Fibroblast of villous mesenchyme (primary cell): ENCODE results near the gene RLN3. TPM values are rescaled to one million over a fixed set of nuclear protein-coding genes. Genes with fewer than 3 reads are reported as not detected.

Experiments used
- DNase-seq: peaks from one replicate; pipeline ENCODE4 v3.0.0-alpha.2; 2010; ENCODE audit warnings: low read depth
- H3K4me3 ChIP-seq: 2 replicates; pipeline ENCODE4 v1.5.1; 2011; ENCODE audit warnings: low read depth, mild to moderate bottlenecking, low read length
- CTCF ChIP-seq: IDR thresholded peaks from 2 replicates; pipeline ENCODE4 v1.5.1; 2012; ENCODE audit warnings: low read depth, mild to moderate bottlenecking, low read length; ENCODE audit not compliant: insufficient read depth
- total RNA-seq: library from RNA; depleted of rRNA; stranded (reverse); fragments of >200 nt; gene quantifications from 2 replicates; pipeline ENCODE4 v1.2.3, GENCODE V29; 2012

RLN3 gene
- total RNA-seq, 1 donor, result not detected

DNA sequence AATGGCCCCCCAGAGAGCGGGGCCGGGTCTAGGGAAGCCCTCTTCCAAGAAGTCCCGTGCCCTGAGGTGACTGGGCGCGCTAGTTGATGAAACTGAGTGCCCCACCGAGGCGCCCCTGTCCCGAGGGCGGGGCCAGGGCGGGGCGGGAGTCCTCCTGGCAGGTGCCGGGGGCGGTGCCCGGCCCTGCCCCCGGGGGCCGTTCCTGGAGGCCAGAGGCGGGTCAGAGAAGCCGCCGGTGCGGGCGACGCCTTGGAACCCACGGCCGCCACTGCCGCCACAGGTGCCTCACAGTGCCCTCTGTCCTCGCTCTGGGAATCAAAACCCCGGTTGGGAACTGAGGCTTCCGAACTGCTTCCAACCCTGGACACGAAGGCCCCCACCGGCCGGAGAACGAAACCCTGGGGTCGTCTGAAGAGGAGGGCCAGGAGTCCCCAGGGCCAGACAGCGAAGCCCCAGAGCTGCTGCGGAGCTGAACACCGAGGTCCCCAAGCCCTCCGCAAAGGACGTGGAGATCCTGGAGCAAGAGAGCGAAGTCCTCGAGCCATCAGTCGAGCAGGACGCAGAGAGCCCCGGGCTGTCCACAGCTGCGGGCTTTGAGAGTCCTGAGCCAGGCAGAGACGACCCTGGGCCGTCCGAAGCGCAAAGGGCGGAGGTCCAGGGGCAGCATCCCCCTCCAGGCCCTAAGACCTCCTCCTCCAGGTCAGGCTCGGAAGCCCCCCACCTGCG lies 44.8 kb downstream of the RLN3 start, which contains the start of gene MISP3:
Gene MISP3 (plus strand): TSS at position 252 of the 726 bp plus-strand sequence. CDS start 524 bp downstream, outside the sequence.
- H3K4me3 ChIP-seq, result peak within 1 kb of the TSS; percentile 71
- peak; percentile 53 for DNase-seq
- TF ChIP-seq CTCF, result no peak

DNA sequence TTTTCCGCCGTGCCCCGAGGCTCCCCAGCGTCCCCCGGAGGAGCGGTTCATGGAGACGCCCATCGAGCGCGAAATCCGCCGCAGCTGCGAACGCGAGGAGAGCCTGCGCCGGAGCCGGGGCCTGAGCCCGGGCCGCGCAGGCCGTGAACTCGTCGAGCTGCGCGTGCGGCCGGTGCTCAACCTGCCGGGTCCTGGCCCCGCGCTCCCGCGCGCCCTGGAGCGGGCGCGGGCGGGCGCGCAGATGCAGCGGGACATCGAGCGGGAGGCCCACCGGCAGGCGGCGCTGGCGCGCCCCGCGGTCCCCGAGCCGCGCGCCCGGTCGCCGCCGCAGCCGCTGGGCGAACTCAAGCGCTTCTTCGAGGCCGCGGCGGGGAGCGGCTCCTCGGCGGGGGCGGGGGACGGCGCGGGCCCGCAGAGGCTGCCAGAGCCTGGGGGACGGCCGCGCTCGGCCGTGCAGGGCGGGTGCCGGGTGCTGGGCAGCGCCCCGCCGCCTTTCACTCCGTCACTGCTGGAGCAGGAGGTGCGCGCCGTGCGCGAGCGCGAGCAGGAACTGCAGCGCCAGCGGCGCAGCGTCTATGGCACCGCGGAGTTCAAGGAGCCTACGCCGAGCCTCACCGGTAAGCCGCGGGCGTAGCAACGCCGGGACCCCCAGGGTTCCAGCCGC lies 45.4 kb downstream of the RLN3 start:
- peak overlapping the region; percentile 71 for H3K4me3 ChIP-seq
- peak; percentile 78 for DNase-seq
- no peak for TF ChIP-seq CTCF

GRCh38 chr19:14073925-14074838 lies 46.2 kb downstream of the RLN3 start:
- no peak for TF ChIP-seq CTCF
- DNase-seq, result no peak
- H3K4me3 ChIP-seq, result peak overlapping the region; percentile 71

DNA sequence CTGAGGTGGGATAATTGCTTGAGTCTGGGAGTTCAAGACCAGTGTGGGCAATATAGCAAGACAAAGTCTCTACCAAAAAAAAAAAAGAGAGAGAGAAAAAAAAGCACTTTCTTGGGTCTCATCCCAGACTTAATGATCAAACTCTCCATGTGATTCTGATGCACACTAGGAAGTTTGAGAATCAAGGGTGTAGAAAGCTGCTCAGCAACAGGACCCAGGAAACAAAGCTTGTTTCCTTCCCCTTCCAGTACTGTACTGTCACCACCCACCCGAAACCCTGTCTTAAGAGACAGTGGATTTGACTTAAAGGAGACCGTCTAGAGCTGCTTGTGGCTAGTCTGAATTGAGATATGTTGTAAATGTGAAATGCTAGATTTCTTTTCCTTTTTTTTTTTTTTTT lies 50.5 kb downstream of the RLN3 start:
- TF ChIP-seq CTCF, result no peak
- H3K4me3 ChIP-seq, result no peak overlapping the region
- DNase-seq, result no peak

Other genes with a start within 250 kb of the RLN3 start
- 12.1 and 13.2 TPM in 2 replicates for gene ZSWIM4, start 232.7 kb upstream of the RLN3 start, total RNA-seq
- gene NANOS3, start 151.0 kb upstream of the RLN3 start, total RNA-seq, result 0.64 TPM in 1 of 2 replicates, not detected in the other
- gene BRME1, start 122.0 kb upstream of the RLN3 start, total RNA-seq, result 0.32 and 0.43 TPM in 2 replicates
- gene CC2D1A, start 121.9 kb upstream of the RLN3 start, total RNA-seq, result 18.6 and 22.9 TPM in 2 replicates
- gene PODNL1, start 89.7 kb upstream of the RLN3 start, total RNA-seq, result 2.6 TPM in 2 replicates
- gene DCAF15, start 75.6 kb upstream of the RLN3 start, total RNA-seq, result 13.4 and 13.9 TPM in 2 replicates
- gene RFX1, start 21.8 kb upstream of the RLN3 start, total RNA-seq, result 2.3 and 2.6 TPM in 2 replicates
- gene IL27RA, start 3.6 kb downstream of the RLN3 start, total RNA-seq, result 2.9 and 3.9 TPM in 2 replicates
- under 0.01 TPM in 1 of 2 replicates, not detected in the other for gene PALM3, start 33.9 kb downstream of the RLN3 start, total RNA-seq
- gene MISP3, start 44.6 kb downstream of the RLN3 start, total RNA-seq, result under 0.01 and 0.32 TPM in 2 replicates
- gene C19orf67, start 57.6 kb downstream of the RLN3 start, total RNA-seq, result not detected in 2 replicates
- 23.3 and 24.2 TPM in 2 replicates for gene SAMD1, start 62.6 kb downstream of the RLN3 start, total RNA-seq
- gene PRKACA, start 89.6 kb downstream of the RLN3 start, total RNA-seq, result 50.1 and 50.3 TPM in 2 replicates
- 8.1 and 8.2 TPM in 2 replicates for gene ASF1B, start 108.4 kb downstream of the RLN3 start, total RNA-seq
- 1.7 and 1.9 TPM in 2 replicates for gene ADGRL1, start 178.0 kb downstream of the RLN3 start, total RNA-seq